Stimulated activated CD8-positive, alpha-beta memory T cell treated with anti-CD3 and anti-CD28 coated beads, Interleukin-7, amount 100 ng/mL, for 48 hours (primary cell): ENCODE data around the gene HSPB7.
A peak's percentile ranks its signal among the peaks of the same experiment; 100 is the strongest.
"Not testable (repeated sequence)": the region's sequence is repeated elsewhere in the genome, so short reads cannot be mapped to it uniquely, and the experiment has no call there.

Experiments
- DNase-seq, 2 donors: peaks; one replicate each; pipeline ENCODE4 v3.0.0-alpha.2; 2020; ENCODE audit warnings: low read depth in 1 of 2; ENCODE audit errors: extremely low read depth in 1 of 2

The HSPB7 gene

GRCh38 chr1:16051039-16051438 lies 33.2 kb upstream of the HSPB7 start:
- no peak for DNase-seq

GRCh38 chr1:16050328-16050727 lies 32.5 kb upstream of the HSPB7 start:
- no peak for DNase-seq

- DNase-seq = peak in 1 of 2 donors; percentile 20
Measured at GRCh38 chr1:16048573-16049189, 30.8 kb upstream of the HSPB7 start.

GRCh38 chr1:16047791-16048475 lies 30.1 kb upstream of the HSPB7 start:
- DNase-seq = no peak

- DNase-seq = no peak
Measured at GRCh38 chr1:16046842-16047241, 29.0 kb upstream of the HSPB7 start.

GRCh38 chr1:16043950-16044349 lies 26.1 kb upstream of the HSPB7 start:
- DNase-seq = no peak

GRCh38 chr1:16043521-16043920 lies 25.7 kb upstream of the HSPB7 start, which contains the start of gene CLCNKB:
Gene CLCNKB, plus strand, starts transcription at chr1:16043782. Its CDS starts 711 bp downstream, at chr1:16044493.
- DNase-seq = no peak

GRCh38 chr1:16042654-16043053 lies 24.8 kb upstream of the HSPB7 start:
- not testable (repeated sequence) for DNase-seq

- DNase-seq = no peak
Measured at GRCh38 chr1:16042096-16042495, 24.3 kb upstream of the HSPB7 start.

- no peak for DNase-seq
Measured at GRCh38 chr1:16041200-16041599, 23.4 kb upstream of the HSPB7 start.

GRCh38 chr1:16039871-16040270 lies 22.0 kb upstream of the HSPB7 start:
- not testable (repeated sequence) for DNase-seq

- no peak for DNase-seq
Measured at GRCh38 chr1:16038620-16038912, 20.7 kb upstream of the HSPB7 start.

GRCh38 chr1:16036461-16036860 lies 18.6 kb upstream of the HSPB7 start:
- not testable (repeated sequence) for DNase-seq

- not testable (repeated sequence) for DNase-seq
Measured at GRCh38 chr1:16033103-16033632, 15.3 kb upstream of the HSPB7 start.

- peak; percentile 44 to 57 for DNase-seq
Measured at GRCh38 chr1:16032388-16033102, 14.7 kb upstream of the HSPB7 start.

- no peak for DNase-seq
Measured at GRCh38 chr1:16031551-16031950, 13.7 kb upstream of the HSPB7 start.

- DNase-seq = no peak
Measured at GRCh38 chr1:16029288-16029687, 11.4 kb upstream of the HSPB7 start.

GRCh38 chr1:16029003-16029268 lies 11.1 kb upstream of the HSPB7 start:
- DNase-seq = not testable (repeated sequence)

- DNase-seq = no peak
Measured at GRCh38 chr1:16028237-16029002, 10.6 kb upstream of the HSPB7 start.

- DNase-seq = no peak
Measured at GRCh38 chr1:16026723-16027484, 9.1 kb upstream of the HSPB7 start.

GRCh38 chr1:16026302-16026701 lies 8.5 kb upstream of the HSPB7 start:
- not testable (repeated sequence) for DNase-seq
